Stimulated activated CD4-positive, alpha-beta T cell treated with anti-CD3 and anti-CD28 coated beads, Interleukin-4, amount 100 ng/mL, for 48 hours (primary cell): ENCODE data around the gene ITGA6.

Experiments used
- DNase-seq, 2 donors: peaks; one replicate each; pipeline ENCODE4 v3.0.0-alpha.2; 2020; ENCODE audit warnings: low read depth in 2 of 2

ITGA6 gene

GRCh38 chr2:172427256-172427989 is at the start of gene ITGA6:
ITGA6 (plus strand) TSS chr2:172427586.
- DNase-seq = peak; percentile 65

GRCh38 chr2:172380436-172381274 is 46.7 kb upstream of the ITGA6 start:
- no peak for DNase-seq

GRCh38 chr2:172381275-172382027 is 45.9 kb upstream of the ITGA6 start:
- DNase-seq = no peak

- no peak for DNase-seq
These were observed 40.0 kb upstream of the ITGA6 start for GRCh38 chr2:172387361-172387760.

- DNase-seq = no peak
These were observed 37.6 kb upstream of the ITGA6 start for GRCh38 chr2:172389685-172390339.

- no peak for DNase-seq
These were observed 33.4 kb upstream of the ITGA6 start for GRCh38 chr2:172394002-172394401.

GRCh38 chr2:172395503-172395902 is 31.9 kb upstream of the ITGA6 start:
- no peak for DNase-seq

- DNase-seq = no peak
These were observed 30.1 kb upstream of the ITGA6 start for GRCh38 chr2:172397148-172397834.

- DNase-seq = no peak
These were observed 28.9 kb upstream of the ITGA6 start for GRCh38 chr2:172398440-172398839.

GRCh38 chr2:172399765-172400164 is 27.6 kb upstream of the ITGA6 start:
- no peak for DNase-seq

- DNase-seq = no peak
These were observed 25.2 kb upstream of the ITGA6 start for GRCh38 chr2:172402198-172402597.

GRCh38 chr2:172403402-172403801 is 24.0 kb upstream of the ITGA6 start:
- DNase-seq = no peak

- no peak for DNase-seq
These were observed 23.4 kb upstream of the ITGA6 start for GRCh38 chr2:172403881-172404468.

- no peak for DNase-seq
These were observed 22.6 kb upstream of the ITGA6 start for GRCh38 chr2:172404824-172405223.

GRCh38 chr2:172405673-172406072 is 21.7 kb upstream of the ITGA6 start:
- no peak for DNase-seq

GRCh38 chr2:172408143-172408766 is 19.1 kb upstream of the ITGA6 start:
- DNase-seq = no peak

GRCh38 chr2:172409042-172409441 is 18.3 kb upstream of the ITGA6 start:
- DNase-seq = no peak

- DNase-seq = no peak
These were observed 14.3 kb upstream of the ITGA6 start for GRCh38 chr2:172412984-172413492.

- no peak for DNase-seq
These were observed 12.1 kb upstream of the ITGA6 start for GRCh38 chr2:172415157-172415864.

- no peak for DNase-seq
These were observed 11.6 kb upstream of the ITGA6 start for GRCh38 chr2:172415865-172416183.
